ENCODE data around the gene PSMB9.
A peak's percentile ranks its signal among the peaks of the same experiment; 100 is the strongest.

PSMB9 gene

GRCh38 chr6:32838114-32838958 lies 15.7 kb upstream of the PSMB9 start, which contains the start of gene TAP2:
TSS of gene TAP2 (minus strand) at chr6:32838739. CDS start at chr6:32838233, 506 bp downstream.
- H3K4me3 ChIP-seq (ENCODE audit: insufficient read depth in 1 of 2, low read depth in 1 of 2, low read length in 2 of 2) = peak within 1 kb of the TSS; percentile 80 to 85
- H2BK12ac ChIP-seq (ENCODE audit: low read length in 2 of 2) = peak within 1 kb of the TSS in 1 of 2 experiments; percentile 24
- peak; percentile 93 for DNase-seq
- H4K91ac ChIP-seq (ENCODE audit: low read length) = peak within 1 kb of the TSS; percentile 92
- WGBS = 0% methylated on average over 51 of the region's 57 CpGs
- H3K27ac ChIP-seq (ENCODE audit: low read length, poor library complexity, severe bottlenecking) = peak within 1 kb of the TSS; percentile 92
- H3K36me3 ChIP-seq (ENCODE audit: control insufficient read depth in 1 of 2, insufficient read depth in 2 of 2, low read depth in 1 of 2, low read length in 2 of 2) = peaks cover 14 to 68% of the 10 kb centered on the region in 2 experiments
- H3K9me3 ChIP-seq (ENCODE audit: control insufficient read depth, low read length) = no peaks in the 10 kb centered on the region
- no peak within 1 kb of the TSS for H2AK5ac ChIP-seq (ENCODE audit: low read length, severe bottlenecking)
- no peak within 1 kb of the TSS for H2BK5ac ChIP-seq (ENCODE audit: low read depth, low read length, poor library complexity, severe bottlenecking)
- H3K79me1 ChIP-seq (replicated peaks; ENCODE audit: low read length, poor library complexity, severe bottlenecking) = peaks cover 22% of the 10 kb centered on the region
- H3K18ac ChIP-seq (ENCODE audit: low read depth in 1 of 2, low read length in 2 of 2) = peak within 1 kb of the TSS; percentile 92 to 94
- H3K14ac ChIP-seq (ENCODE audit: low read length in 2 of 2) = peak within 1 kb of the TSS in 1 of 2 experiments; percentile 84
- peak within 1 kb of the TSS in 1 of 2 experiments; percentile 92 for H3K4ac ChIP-seq (ENCODE audit: low read depth in 1 of 2, low read length in 2 of 2)
- H2AFZ ChIP-seq (ENCODE audit: low read depth, low read length) = peak within 1 kb of the TSS; percentile 94
- peak within 1 kb of the TSS; percentile 56 for H2BK15ac ChIP-seq (ENCODE audit: low read depth, poor library complexity, severe bottlenecking)
- H3K9ac ChIP-seq (ENCODE audit: low read length) = peak within 1 kb of the TSS; percentile 93
- no peaks in the 10 kb centered on the region for H3K27me3 ChIP-seq (ENCODE audit: control insufficient read depth in 1 of 2, insufficient read depth in 1 of 2, low read length in 2 of 2)
- peak within 1 kb of the TSS; percentile 93 for H4K8ac ChIP-seq (ENCODE audit: low read length)
- peaks cover 10% of the 10 kb centered on the region for H3K4me1 ChIP-seq (ENCODE audit: control insufficient read depth, insufficient read depth, low read depth, low read length)
- peak within 1 kb of the TSS in 1 of 2 experiments; percentile 75 for H3K23ac ChIP-seq (ENCODE audit: low read length in 2 of 2)
- H2BK120ac ChIP-seq (ENCODE audit: low read depth, low read length) = peak within 1 kb of the TSS; percentile 21
- peak within 1 kb of the TSS; percentile 73 for H3K4me2 ChIP-seq (ENCODE audit: low read length, poor library complexity, severe bottlenecking)

GRCh38 chr6:32839356-32839755 lies 14.6 kb upstream of the PSMB9 start:
- no peak overlapping the region for H4K91ac ChIP-seq (ENCODE audit: low read length)
- no peak overlapping the region for H2BK120ac ChIP-seq (ENCODE audit: low read depth, low read length)
- no peaks in the 10 kb centered on the region for H3K9me3 ChIP-seq (ENCODE audit: control insufficient read depth, low read length)
- no peak overlapping the region for H3K9ac ChIP-seq (ENCODE audit: low read length)
- no peak overlapping the region for H2BK15ac ChIP-seq (ENCODE audit: low read depth, poor library complexity, severe bottlenecking)
- no peak overlapping the region for H2AK5ac ChIP-seq (ENCODE audit: low read length, severe bottlenecking)
- H3K36me3 ChIP-seq (ENCODE audit: control insufficient read depth in 1 of 2, insufficient read depth in 2 of 2, low read depth in 1 of 2, low read length in 2 of 2) = peaks cover 14 to 58% of the 10 kb centered on the region in 2 experiments
- H2BK12ac ChIP-seq (ENCODE audit: low read length in 2 of 2) = no peak overlapping the region
- DNase-seq = no peak
- no peak overlapping the region for H2BK5ac ChIP-seq (ENCODE audit: low read depth, low read length, poor library complexity, severe bottlenecking)
- peaks cover 10% of the 10 kb centered on the region for H3K4me1 ChIP-seq (ENCODE audit: control insufficient read depth, insufficient read depth, low read depth, low read length)
- H4K8ac ChIP-seq (ENCODE audit: low read length) = no peak overlapping the region
- peaks cover 25% of the 10 kb centered on the region for H3K79me1 ChIP-seq (replicated peaks; ENCODE audit: low read length, poor library complexity, severe bottlenecking)
- H3K27me3 ChIP-seq (ENCODE audit: control insufficient read depth in 1 of 2, insufficient read depth in 1 of 2, low read length in 2 of 2) = no peaks in the 10 kb centered on the region
- no peak overlapping the region for H3K4me3 ChIP-seq (ENCODE audit: insufficient read depth in 1 of 2, low read depth in 1 of 2, low read length in 2 of 2)
- H3K14ac ChIP-seq (ENCODE audit: low read length in 2 of 2) = no peak overlapping the region
- H3K27ac ChIP-seq (ENCODE audit: low read length, poor library complexity, severe bottlenecking) = no peak overlapping the region
- no peak overlapping the region for H3K23ac ChIP-seq (ENCODE audit: low read length in 2 of 2)
- no peak overlapping the region for H3K18ac ChIP-seq (ENCODE audit: low read depth in 1 of 2, low read length in 2 of 2)
- no peak overlapping the region for H3K4ac ChIP-seq (ENCODE audit: low read depth in 1 of 2, low read length in 2 of 2)
- 94% methylated on average over 13 of the region's 15 CpGs for WGBS
- H2AFZ ChIP-seq (ENCODE audit: low read depth, low read length) = no peak overlapping the region
- no peak overlapping the region for H3K4me2 ChIP-seq (ENCODE audit: low read length, poor library complexity, severe bottlenecking)

DNA sequence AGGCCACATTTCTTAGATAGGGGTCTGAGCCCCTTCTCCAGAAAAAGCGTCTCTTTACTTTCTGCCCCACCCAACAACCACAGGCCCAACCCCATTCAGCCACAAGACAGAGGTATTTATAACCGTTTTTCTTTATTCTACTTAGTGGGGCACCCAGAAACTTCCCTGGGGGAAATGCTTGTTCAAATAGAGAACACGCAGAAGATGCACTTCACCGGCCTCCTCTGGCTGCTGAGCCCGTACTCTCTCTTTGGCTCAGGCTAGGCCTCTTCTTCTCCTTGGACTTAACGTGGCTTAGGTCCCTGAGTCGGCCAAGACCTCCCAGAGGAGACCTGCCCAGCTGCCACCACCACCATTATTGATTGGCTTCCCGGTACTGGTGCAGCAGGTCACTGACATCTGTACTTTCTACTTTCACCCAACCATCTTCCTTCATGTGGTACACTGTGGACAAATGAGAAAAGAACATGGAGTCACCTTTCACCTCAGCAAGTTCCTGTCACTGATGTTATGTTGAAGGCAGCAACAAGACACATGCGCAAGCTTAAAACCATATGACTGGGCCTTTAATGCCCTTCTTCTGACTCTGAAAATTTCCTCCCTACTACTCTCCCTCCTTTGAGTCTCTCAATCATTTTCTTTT lies 13.3 kb upstream of the PSMB9 start:
- H4K8ac ChIP-seq (ENCODE audit: low read length) = no peak overlapping the region
- 94% methylated on average over 9 of the region's 9 CpGs for WGBS

GRCh38 chr6:32842021-32842650 lies 11.9 kb upstream of the PSMB9 start:
- H3K4me3 ChIP-seq (ENCODE audit: insufficient read depth in 1 of 2, low read depth in 1 of 2, low read length in 2 of 2) = no peak overlapping the region
- H2AK5ac ChIP-seq (ENCODE audit: low read length, severe bottlenecking) = no peak overlapping the region
- H3K4ac ChIP-seq (ENCODE audit: low read depth in 1 of 2, low read length in 2 of 2) = no peak overlapping the region
- no peak overlapping the region for H2AFZ ChIP-seq (ENCODE audit: low read depth, low read length)
- no peak overlapping the region for H4K8ac ChIP-seq (ENCODE audit: low read length)
- H2BK120ac ChIP-seq (ENCODE audit: low read depth, low read length) = no peak overlapping the region
- H3K27ac ChIP-seq (ENCODE audit: low read length, poor library complexity, severe bottlenecking) = no peak overlapping the region
- no peak overlapping the region for H2BK15ac ChIP-seq (ENCODE audit: low read depth, poor library complexity, severe bottlenecking)
- no peak overlapping the region for H3K14ac ChIP-seq (ENCODE audit: low read length in 2 of 2)
- no peak for DNase-seq
- H3K9me3 ChIP-seq (ENCODE audit: control insufficient read depth, low read length) = no peaks in the 10 kb centered on the region
- no peak overlapping the region for H3K18ac ChIP-seq (ENCODE audit: low read depth in 1 of 2, low read length in 2 of 2)
- no peak overlapping the region for H3K4me2 ChIP-seq (ENCODE audit: low read length, poor library complexity, severe bottlenecking)
- H3K9ac ChIP-seq (ENCODE audit: low read length) = peak overlapping the region; percentile 44
- H3K23ac ChIP-seq (ENCODE audit: low read length in 2 of 2) = no peak overlapping the region
- H3K79me1 ChIP-seq (replicated peaks; ENCODE audit: low read length, poor library complexity, severe bottlenecking) = peaks cover 15% of the 10 kb centered on the region
- H2BK5ac ChIP-seq (ENCODE audit: low read depth, low read length, poor library complexity, severe bottlenecking) = no peak overlapping the region
- H4K91ac ChIP-seq (ENCODE audit: low read length) = no peak overlapping the region
- no peak overlapping the region for H2BK12ac ChIP-seq (ENCODE audit: low read length in 2 of 2)
- 94% methylated on average over 6 of the region's 6 CpGs for WGBS
- H3K36me3 ChIP-seq (ENCODE audit: control insufficient read depth in 1 of 2, insufficient read depth in 2 of 2, low read depth in 1 of 2, low read length in 2 of 2) = peaks cover 18 to 53% of the 10 kb centered on the region in 2 experiments
- peaks cover 11% of the 10 kb centered on the region for H3K4me1 ChIP-seq (ENCODE audit: control insufficient read depth, insufficient read depth, low read depth, low read length)
- no peaks in the 10 kb centered on the region for H3K27me3 ChIP-seq (ENCODE audit: control insufficient read depth in 1 of 2, insufficient read depth in 1 of 2, low read length in 2 of 2)

More for the DNA sequence above, 13.3 kb upstream of the PSMB9 start:
- Histone ChIP-seq H4K91ac (ENCODE audit: low read length) (no peak overlapping the region), H2AK5ac (ENCODE audit: low read length, severe bottlenecking) (no peak overlapping the region), H3K27ac (ENCODE audit: low read length, poor library complexity, severe bottlenecking) (no peak overlapping the region), H3K9ac (ENCODE audit: low read length) (no peak overlapping the region), H3K18ac (ENCODE audit: low read depth in 1 of 2, low read length in 2 of 2) (no peak overlapping the region), H2BK5ac (ENCODE audit: low read depth, low read length, poor library complexity, severe bottlenecking) (no peak overlapping the region), H3K27me3 (ENCODE audit: control insufficient read depth in 1 of 2, insufficient read depth in 1 of 2, low read length in 2 of 2) (no peaks in the 10 kb centered on the region), H2AFZ (ENCODE audit: low read depth, low read length) (no peak overlapping the region), H3K4me1 (ENCODE audit: control insufficient read depth, insufficient read depth, low read depth, low read length) (peaks cover 11% of the 10 kb centered on the region), H2BK15ac (ENCODE audit: low read depth, poor library complexity, severe bottlenecking) (no peak overlapping the region), H3K23ac (ENCODE audit: low read length in 2 of 2) (no peak overlapping the region), H3K4ac (ENCODE audit: low read depth in 1 of 2, low read length in 2 of 2) (no peak overlapping the region), H2BK120ac (ENCODE audit: low read depth, low read length) (no peak overlapping the region), H3K4me2 (ENCODE audit: low read length, poor library complexity, severe bottlenecking) (no peak overlapping the region), H3K14ac (ENCODE audit: low read length in 2 of 2) (no peak overlapping the region), H3K9me3 (ENCODE audit: control insufficient read depth, low read length) (no peaks in the 10 kb centered on the region), H2BK12ac (ENCODE audit: low read length in 2 of 2) (no peak overlapping the region), H3K79me1 (replicated peaks; ENCODE audit: low read length, poor library complexity, severe bottlenecking) (peaks cover 19% of the 10 kb centered on the region), H3K36me3 (ENCODE audit: control insufficient read depth in 1 of 2, insufficient read depth in 2 of 2, low read depth in 1 of 2, low read length in 2 of 2) (peaks cover 12 to 53% of the 10 kb centered on the region in 2 experiments), H3K4me3 (ENCODE audit: insufficient read depth in 1 of 2, low read depth in 1 of 2, low read length in 2 of 2) (no peak overlapping the region)
- no peak for DNase-seq
